Stimulated activated CD4-positive, alpha-beta T cell treated with anti-CD3 and anti-CD28 coated beads, Interleukin-15, amount 100 ng/mL, for 1 hour (primary cell): ENCODE results near the gene MYH6.
"Not testable (repeated sequence)": the region's sequence is repeated elsewhere in the genome, so short reads cannot be mapped to it uniquely, and the experiment has no call there.

ENCODE experiments used
- DNase-seq, 2 donors: peaks; one replicate each; pipeline ENCODE4 v3.0.0-alpha.2; 2020; ENCODE audit warnings: low read depth in 1 of 2, low spot score in 1 of 2

Gene MYH6

DNA sequence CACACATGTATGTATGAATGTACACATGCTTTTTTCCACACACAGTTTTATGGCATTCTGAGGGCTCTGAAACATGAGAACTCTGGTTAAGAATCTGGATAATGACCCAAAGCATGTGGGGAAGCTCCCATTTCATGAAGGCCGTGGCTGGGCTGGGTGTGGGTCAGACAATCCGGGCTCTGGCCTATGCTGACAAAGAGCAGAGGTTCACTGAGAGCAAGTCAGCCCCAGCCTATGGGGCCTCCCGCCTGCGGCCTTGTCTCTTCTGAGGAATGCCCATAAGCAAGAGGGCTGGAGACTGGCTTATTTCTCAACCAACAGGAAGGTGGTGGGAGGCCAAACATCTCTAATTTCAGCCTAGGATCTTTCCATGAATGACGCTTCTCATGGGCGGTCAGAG is 8.5 kb downstream of the MYH6 start:
- no peak for DNase-seq

DNA sequence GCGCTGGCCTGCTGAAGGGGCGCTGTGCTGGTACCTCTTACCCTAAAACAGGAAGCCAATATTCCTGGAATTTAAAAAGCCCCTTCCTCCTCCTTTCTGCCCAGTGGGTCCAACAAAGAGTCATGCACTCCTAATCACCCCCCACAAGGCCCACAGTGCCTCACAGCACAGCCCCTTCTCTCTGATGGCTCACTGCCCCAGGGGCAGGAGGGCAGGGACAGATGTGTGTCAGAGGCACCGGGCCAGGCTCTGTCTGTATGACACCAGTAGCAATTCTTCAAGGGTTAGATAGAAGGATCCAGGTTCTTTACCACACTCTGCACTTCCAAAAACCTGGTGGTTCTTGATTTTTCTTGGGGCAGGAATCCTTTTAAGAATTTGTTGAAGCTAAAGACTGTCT is 8.9 kb downstream of the MYH6 start:
- DNase-seq = no peak

DNA sequence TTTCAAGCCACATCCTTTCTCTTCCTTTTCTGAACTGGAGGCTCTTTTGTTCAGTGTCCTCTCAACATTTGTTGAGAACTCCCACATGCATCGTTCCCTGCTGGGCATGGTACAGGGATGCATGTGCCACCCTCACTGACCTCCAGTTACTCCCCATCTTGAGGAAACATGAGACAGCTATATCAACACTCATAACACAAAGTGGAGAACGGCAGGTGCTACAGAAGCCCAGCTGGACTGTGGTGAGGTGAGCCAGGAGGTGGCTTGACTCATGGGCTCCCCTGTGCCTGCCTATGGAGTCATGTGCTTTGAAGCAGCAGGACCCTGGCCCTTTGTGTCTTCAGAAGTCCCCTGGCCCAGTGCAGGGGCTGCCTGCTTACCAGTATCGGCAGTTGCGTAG is 9.7 kb downstream of the MYH6 start:
- no peak for DNase-seq

DNA sequence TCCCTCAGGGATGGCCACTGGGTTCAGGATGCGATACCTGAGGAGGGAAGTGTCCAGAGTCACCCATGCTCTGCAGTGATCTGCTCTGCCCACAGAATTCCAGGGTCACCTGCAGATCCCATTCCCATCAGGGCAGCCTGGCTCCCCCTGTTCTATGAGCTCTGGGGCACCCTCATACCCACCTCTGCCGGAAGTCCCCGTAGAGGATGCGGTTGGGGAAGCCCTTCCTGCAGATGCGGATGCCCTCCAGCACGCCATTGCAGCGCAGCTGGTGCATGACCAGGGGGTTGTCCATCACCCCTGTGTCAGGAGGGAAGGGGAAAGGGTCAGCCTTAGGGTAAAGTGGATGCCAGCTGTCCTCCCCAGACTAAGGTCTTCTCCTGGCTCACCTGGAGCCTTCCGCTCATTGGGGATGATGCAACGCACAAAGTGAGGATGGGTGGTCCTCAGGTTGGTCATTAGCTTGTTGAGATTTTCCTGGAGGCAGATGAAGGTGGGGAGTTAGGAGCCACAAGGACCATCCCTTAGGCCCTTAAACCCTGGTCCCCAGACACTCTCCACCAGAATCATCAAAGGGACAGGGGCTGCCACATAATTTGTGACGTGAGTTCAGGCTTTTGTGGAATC is 11.2 kb downstream of the MYH6 start:
- DNase-seq = no peak

DNA sequence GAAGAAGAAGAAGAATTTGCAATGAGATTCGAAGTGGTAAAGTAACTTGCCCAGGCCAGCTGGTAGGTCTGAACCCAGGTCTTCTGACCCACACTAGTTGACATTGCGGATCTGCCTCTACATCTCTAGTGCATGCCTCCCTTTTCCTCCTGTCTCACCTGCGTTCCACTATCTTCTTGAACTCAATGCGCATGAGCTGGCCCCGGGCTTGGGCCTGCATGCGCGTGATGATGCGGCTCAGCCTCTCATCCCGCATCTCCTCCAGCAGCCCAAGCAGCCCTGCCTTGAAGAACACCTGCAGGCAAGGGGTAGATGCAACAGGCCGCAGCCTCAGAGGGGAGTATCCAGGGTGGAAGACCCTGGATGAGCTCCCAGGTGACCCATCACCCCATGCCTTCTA is 11.9 kb downstream of the MYH6 start:
- DNase-seq = no peak

DNA sequence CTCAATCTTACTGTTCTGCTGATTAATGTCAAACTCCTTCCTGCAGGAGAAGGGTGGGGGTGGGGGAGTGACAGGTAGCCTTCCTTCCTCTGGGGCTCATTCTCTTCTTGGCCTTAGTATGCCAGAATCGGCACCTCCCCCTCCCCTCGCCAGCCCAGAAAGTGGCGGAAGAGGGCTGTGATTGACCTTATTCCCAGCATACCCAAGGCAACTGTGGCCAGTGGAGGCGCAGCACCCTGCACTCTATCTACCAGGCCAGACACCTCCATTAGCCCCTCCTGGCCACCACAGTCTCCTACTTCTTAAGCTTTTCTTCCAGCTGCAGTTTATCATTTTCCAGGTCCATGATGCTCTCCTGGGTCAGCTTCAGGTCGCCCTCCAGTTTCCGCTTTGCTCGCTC is 15.5 kb downstream of the MYH6 start:
- no peak for DNase-seq

DNA sequence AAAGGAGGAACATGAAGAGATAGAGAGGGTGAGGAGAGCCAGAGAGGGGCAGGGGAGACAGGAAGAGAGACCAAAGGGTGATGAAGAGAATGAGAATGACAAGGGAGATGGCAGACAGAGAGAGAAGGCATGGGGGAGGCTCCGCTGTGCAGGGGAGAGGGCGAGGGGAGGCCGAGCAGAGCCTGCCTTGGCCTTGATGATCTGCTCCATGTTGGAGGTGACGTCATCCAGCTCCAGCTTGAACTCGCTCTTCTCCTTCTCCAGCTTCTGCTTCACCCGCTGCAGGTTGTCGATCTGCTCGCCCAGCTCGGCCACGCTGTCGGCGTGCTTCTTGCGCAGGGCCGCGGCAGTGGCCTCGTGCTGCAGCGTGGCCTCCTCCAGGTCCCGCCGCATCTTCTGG is 18.2 kb downstream of the MYH6 start:
- not testable (repeated sequence) for DNase-seq

DNA sequence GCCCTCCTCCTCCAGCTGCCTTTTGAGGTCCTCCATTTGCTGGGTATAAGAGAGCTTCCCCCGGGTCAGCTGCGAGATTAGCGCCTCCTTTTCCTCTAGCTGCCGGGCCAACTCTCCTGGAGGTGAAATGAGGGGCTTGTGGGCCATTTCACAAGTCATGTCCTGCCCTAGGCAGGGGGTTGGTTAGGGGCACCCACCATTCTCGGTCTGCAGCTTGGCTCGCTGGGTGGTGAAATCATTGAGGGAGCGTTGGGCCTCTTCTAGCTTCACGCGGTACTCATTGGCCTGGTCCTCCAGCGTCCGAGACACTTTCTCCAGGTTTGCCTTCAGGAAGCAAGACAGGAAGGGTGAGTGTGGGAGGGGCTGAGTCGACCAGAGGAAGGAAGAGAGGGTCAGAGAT is 18.7 kb downstream of the MYH6 start:
- DNase-seq = no peak

DNA sequence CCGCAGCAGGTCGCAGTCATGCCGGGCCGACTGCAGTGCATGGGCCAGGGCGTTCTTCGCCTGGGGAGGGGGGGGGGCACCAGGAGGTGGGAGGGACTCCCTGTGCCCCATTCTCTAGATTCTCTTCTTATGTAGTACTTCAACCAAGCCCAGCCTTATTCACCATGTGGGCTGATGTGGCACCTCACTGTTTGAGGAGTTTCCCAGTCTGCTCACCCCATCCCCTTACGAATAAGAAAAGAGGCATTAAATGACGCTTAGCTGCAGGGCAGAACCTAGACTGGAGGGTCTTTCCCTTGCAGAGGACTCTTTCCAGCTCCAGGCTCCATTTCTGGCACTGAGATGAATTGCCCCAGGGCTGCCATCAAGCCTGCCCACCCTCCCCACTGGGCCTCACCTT is 19.1 kb downstream of the MYH6 start:
- DNase-seq = no peak

DNA sequence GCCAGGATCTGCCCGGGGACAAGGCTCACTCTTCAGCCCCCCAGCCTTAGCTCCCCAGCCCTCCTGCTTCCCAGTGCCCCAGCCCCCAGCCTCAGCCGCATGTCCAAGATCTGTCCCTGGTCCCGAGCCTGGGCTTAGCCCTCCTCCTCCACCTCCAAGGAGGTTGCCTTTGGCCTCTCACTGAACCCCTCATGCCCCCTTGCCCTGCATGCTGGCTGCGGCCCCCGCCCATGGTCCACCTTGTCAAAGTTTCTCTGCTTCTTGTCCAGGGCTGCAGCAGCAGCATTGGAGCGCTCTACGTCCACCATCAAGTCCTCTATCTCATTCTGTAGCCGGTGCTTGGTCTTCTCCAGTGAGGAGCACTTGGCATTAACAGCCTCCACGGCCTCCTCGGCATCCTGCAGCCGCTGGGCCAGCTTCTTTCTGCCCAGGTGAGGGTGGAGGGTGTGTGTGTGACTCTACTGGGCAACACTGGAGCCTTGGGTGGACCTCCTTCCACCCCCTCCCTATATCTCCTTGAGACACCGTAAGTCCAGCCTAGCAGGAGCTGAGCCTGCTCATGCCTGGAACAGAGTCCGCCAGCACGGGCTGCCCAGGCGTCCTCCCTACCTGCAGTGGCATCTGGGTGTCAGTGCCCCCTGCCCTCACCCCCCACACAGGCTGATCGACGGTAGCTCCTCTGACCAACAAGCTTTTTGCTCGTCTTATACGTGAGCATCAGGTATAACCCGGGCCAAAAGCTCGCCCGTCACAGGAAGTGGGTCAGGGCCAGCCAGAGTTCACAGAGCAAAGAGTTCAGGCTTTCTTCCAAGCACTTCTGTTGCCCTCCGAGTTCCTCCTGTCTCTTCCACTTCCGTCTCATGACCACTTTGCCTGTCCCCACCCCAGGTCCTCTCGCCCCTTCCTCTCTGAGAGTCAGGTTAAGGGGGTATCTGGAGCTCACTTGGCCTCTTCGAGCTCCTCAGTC is 19.9 kb downstream of the MYH6 start:
- DNase-seq = no peak

DNA sequence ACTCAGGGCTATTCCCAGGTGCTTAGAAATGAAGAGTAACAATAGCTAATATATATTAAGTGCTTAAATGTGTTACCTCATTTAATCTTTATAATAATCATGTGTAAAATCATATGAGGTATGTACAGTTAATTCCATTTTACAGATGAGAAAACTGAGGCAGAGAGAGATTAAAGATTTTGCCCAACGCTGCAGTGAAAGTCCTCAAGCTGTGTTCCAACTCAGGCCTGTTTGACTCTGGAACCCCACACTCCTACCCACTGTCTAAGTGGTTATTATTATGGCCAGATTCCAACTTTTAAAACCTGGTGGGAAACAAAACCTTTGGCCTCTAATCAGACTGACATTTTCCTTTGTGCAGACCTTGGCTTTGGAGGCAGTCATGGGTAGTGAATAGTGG is 21.1 kb downstream of the MYH6 start:
- no peak for DNase-seq

DNA sequence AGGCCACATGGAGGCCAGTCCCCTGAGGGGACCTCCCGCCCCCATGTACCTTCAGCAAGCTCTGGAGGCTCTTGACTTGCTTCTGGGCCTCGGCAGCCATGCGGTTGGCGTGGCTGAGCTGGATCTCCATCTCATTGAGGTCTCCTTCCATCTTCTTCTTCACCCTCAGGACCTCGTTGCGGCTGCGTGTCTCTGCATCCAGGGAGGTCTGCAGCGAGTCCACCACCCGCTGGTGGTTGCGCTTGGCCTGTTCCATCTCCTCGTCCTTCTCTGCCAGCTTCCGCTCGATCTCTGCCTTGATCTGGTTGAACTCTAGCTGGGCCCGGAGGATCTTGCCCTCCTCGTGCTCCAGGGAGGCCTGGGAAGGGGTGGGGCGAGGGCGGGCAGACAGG is 21.8 kb downstream of the MYH6 start:
- not testable (repeated sequence) for DNase-seq

DNA sequence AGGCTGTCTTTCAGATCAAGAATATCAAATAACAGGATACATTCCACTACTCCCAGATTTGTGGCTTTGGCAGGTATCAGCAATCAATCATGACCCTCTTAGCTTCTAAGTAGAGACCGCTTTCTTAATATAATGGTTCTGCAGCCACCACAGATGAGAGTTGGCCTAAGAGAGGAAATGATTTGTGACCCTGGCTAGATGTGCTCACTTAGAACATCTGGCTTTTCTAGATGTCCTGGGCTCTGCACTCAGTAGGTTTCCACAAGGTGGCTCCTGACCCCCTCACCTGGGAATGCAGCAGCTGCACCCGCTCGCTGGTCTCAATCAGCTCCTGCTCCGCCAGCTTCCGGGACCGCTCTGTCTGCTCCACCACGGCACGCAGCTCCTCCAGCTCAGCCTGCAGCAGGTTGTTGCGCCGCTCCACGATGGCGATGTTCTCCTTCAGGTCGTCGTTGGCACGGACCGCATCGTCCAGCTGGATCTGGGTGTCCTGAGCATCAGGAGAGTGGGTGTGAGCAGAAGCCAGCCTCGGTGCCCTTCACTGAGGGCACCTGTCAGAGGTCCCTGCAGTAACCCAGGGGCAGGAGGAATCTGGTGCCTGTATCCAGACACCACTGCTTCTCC is 22.3 kb downstream of the MYH6 start:
- no peak for DNase-seq

DNA sequence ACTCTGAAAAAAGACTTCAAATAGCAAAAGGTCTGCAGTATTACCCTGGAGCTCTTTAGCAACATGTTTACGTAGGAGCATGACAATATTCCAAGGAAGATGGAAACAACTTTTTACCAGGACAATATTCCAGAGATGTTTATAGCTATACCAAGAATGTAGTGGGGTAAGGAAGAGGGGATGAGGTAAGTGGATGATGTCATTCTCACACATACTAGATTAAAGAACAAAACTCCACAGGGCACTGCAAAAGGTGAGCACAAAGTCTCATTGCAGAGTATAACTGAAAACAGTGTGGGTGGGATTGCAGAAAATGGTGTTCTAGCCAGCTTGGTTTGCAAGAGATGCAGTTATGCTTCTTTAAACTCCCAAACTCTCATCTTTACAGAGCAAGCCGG is 22.8 kb downstream of the MYH6 start:
- DNase-seq = no peak

DNA sequence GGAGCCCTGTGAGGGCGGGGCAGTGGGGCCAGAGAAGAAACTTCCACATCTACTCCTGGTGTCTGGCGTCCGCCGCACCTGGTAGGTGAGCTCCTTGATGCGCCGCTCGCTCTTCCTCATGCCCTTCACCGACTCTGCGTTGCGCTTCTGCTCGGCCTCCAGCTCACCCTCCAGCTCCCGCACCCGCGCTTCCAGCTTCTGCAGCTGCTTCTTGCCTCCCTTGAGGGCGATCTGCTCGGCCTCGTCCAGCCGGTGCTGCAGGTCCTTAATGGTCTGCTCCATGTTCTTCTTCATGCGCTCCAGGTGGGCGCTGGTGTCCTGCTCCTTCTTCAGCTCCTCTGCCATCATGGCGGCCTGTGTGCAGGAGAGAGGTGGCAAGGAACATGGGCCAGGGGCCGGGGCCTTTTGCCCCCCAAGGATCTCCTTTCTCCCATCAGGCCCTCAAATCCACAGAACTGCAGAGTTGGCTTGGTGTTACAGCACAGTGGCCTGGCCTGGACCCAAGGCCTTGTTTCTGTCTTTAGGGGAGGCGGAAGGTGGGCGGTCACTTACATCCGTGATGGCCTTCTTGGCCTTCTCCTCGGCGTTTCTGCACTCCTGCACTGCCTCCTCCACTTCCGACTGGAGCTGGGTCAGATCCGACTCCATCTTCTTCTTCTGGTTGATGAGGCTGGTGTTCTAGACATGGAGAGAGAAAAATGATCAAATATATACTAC is 23.6 kb downstream of the MYH6 start:
- no peak for DNase-seq

DNA sequence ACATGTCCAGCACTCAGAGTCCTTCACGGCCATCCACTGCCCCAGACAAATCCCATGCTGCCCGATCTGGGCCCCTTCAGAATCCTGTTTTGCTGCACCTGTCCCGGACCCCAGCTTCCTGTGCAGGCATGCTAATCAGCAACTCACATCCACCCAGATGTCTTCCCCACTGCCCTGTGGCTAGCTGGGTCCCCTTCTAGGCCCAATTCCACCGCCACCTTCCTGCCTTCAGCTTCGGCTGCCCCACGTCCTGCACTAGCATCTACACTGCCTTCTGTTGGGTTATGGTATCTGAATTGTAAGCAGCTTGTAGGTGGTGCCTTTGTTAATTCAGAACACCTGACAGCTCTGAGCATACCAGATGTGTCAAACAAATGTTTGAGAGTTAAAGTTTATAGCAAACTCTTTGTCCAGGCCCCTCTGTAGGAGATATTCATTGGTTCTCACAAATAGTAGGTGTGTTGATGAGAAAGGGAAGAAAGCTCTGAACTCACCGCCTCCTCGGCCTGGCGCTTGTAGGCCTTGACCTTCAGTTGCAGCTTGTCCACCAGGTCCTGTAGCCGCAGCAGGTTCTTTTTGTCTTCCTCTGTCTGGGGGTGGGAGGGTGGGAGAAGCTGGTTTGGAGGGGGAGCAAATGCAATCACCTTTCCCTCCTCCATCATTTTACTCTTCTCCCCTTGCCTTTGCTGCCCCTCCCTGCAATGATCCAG is 25.2 kb downstream of the MYH6 start:
- DNase-seq = no peak

DNA sequence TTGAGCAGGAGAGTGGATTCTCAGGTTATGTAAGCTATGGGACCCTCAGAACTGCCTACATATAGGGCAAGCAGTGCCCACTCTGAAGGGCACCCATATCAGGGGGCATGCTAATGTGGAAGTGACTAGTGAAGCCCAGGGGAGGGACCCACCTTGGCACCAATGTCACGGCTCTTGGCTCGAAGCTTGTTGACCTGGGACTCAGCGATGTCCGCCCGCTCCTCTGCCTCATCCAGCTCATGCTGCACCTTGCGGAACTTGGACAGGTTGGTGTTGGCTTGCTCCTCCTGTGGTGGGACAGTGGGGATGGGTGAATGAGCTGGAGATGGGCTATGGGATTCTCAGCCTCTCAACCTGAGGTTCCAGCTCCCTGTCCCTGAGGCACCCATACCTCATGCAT is 25.8 kb downstream of the MYH6 start:
- DNase-seq = no peak

DNA sequence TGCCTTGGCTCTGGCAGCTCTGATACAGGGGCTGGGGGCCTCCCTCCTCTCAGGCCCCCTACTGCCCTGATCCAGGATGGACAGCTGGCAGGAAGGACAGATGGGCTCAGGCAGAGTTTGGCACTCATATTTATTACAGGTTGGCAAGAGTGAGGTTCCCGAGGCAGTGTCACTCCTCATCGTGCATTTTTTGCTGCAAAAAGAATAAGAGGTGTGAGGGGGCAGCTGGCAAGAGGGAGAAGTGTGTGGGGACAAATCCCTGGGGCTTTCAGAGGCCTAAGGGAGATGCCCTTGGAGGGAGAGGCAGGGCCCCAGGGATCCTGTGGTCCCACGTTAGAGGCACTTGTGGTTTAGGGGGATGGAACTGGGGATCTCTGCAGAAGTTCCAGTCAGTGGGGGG is 26.2 kb downstream of the MYH6 start:
- DNase-seq = no peak

DNA sequence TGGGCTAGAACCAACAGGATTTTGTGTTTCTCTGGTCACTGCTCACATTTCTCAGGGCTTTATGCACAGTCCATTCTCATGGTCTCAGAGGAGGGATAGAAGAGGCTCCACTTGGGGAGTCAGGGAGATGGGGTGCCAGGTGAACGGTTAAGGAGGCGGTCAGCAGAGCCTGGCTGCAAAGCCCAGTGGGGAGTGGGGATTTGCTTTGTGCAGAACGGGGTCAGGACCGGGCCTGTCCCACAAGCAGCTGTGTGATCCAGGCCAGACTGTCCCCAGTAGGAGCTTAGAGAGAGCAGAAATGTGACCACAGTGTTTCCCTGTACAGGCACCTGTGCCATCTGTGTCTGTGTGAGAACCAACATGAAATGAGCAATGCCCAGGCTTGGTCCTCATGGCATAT is 27.1 kb downstream of the MYH6 start:
- no peak for DNase-seq

DNA sequence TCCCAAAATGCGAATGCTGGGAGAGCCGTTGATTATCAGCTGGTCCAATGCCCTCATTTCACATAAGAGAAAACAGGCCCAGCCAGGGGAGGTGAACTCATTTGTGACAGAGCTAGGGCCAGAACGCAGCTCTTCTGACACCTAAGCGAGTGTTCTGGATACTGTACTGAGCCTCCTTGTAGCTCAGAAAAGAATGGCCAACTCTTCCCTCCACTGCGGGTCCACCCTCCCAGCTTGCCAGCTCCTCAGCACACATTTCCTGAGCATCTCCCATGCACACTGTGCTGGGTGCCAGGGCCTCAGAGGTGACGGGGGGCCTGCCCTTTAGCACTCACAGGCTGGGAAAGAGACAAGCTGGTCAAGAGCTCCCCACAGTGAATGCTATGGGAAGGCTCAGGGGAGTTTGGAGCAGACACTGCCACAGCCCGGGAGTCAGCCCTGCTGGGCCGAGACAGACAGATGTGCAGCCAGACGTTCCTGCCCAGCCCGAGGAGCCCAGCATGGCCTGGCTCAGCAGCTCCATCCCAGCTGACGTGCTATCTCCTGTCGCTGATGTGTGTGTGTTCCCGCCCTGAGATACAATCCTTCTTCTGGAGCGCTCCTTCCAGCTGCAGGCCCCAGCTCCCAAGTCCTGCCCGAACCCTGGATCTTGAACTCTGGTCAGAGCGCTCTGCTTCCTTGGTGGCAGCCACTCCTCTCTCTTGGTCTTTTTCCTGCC is 27.7 kb downstream of the MYH6 start:
- DNase-seq = no peak
